HepG2 (cell line): ENCODE data around the gene SMIM14. TPM values are rescaled to one million over a fixed set of nuclear protein-coding genes. Genes with fewer than 3 reads are reported as not detected.
A peak's percentile ranks its signal among the peaks of the same experiment; 100 is the strongest.

ENCODE experiments used
- ARNT ChIP-seq: fragments of 450-650 bp; IDR thresholded peaks from 2 replicates; pipeline ENCODE4 v1.6.1; 2017
- ARNTL ChIP-seq: sonication (generic); formaldehyde crosslinking; IDR thresholded peaks from 2 replicates; pipeline ENCODE4 v1.4.0; 2020; ENCODE audit warnings: mild to moderate bottlenecking, missing genetic modification reagents
- ATF1 ChIP-seq: IDR thresholded peaks from 2 replicates; pipeline ENCODE4 v1.6.1; 2016; ENCODE audit warnings: mild to moderate bottlenecking, control low read depth
- ETV5 ChIP-seq: IDR thresholded peaks from 2 replicates; pipeline ENCODE4 v1.6.1; 2018; ENCODE audit warnings: missing biosample characterization, missing genetic modification reagents, inconsistent platforms, borderline replicate concordance
- GTF3A ChIP-seq: sonication (generic); formaldehyde crosslinking; conservative IDR thresholded peaks from 2 replicates; pipeline ENCODE4 v1.4.0; 2020; ENCODE audit warnings: mild to moderate bottlenecking, missing genetic modification reagents
- NCOA2 ChIP-seq: sonication (generic); formaldehyde crosslinking; IDR thresholded peaks from 2 replicates; pipeline ENCODE4 v1.8.0; 2022; ENCODE audit warnings: inconsistent platforms
- PAX8 ChIP-seq: sonication (generic); formaldehyde crosslinking; IDR thresholded peaks from 2 replicates; pipeline ENCODE4 v1.8.0; 2022; ENCODE audit warnings: mild to moderate bottlenecking, missing genetic modification reagents, borderline replicate concordance
- PRPF4 ChIP-seq: fragments of 200-400 bp; formaldehyde crosslinking; IDR thresholded peaks from 2 replicates; pipeline ENCODE4 v1.6.1; 2016; ENCODE audit warnings: low read length, low read depth; ENCODE audit not compliant: poor library complexity, severe bottlenecking
- SNAPC4 ChIP-seq: sonication (generic); formaldehyde crosslinking; IDR thresholded peaks from 2 replicates; pipeline ENCODE4 v1.4.0; 2020; ENCODE audit warnings: mild to moderate bottlenecking, missing genetic modification reagents
- TCF12 ChIP-seq, 2 experiments: fragments of 450-650 bp in 1 of 2; sonication (generic) in 1 of 2; formaldehyde crosslinking in 1 of 2; IDR thresholded peaks; 2 replicates each; pipeline versions ENCODE4 v1.6.1 to v1.8.0; 2017 to 2022; ENCODE audit warnings: antibody characterized with exemption in 1 of 2, mild to moderate bottlenecking in 1 of 2, missing genetic modification reagents in 1 of 2, moderate library complexity in 1 of 2
- ZNF230 ChIP-seq: sonication (generic); formaldehyde crosslinking; IDR thresholded peaks from 2 replicates; pipeline ENCODE4 v1.4.0; 2020; ENCODE audit warnings: mild to moderate bottlenecking, missing genetic modification reagents
- ZNF572 ChIP-seq: sonication (generic); formaldehyde crosslinking; IDR thresholded peaks from 2 replicates; pipeline ENCODE4 v1.5.1; 2020; ENCODE audit warnings: mild to moderate bottlenecking, missing genetic modification reagents
- polyA plus RNA-seq, 8 experiments: library from polyadenylated mRNA; depleted of rRNA in 3 of 8; stranded (reverse) in 7 of 8; unstranded in 1 of 8; fragments of >200 nt; fragmentation: Illumina TruSeq in 4 of 8; extraction: Trizol in 4 of 8; gene quantifications; 2 replicates each; pipeline versions ENCODE4 v1.2.1 to v1.2.3, GENCODE V29; 2011 to 2016; ENCODE audit warnings: low read depth in 4 of 8, missing spikeins in 1 of 8, mixed read lengths in 1 of 8; ENCODE audit not compliant: insufficient read depth in 1 of 8
- total RNA-seq, 5 experiments: library from RNA; depleted of rRNA; stranded (reverse); fragments of >200 nt; fragmentation: Illumina TruSeq; extraction: Trizol; gene quantifications; 2 replicates each; pipeline ENCODE4 v1.2.3, GENCODE V29; 2016; ENCODE audit warnings: low read depth in 1 of 5
- TF ChIP-seq, protein P1 (sequence below): sonication (generic); formaldehyde crosslinking; IDR thresholded peaks from one replicate; pipeline ENCODE4 v1.5.1; 2020; ENCODE audit warnings: mild to moderate bottlenecking, missing genetic modification reagents; ENCODE audit errors: not compliant biosample characterization
- TF ChIP-seq, protein P2 (sequence below): sonication (generic); formaldehyde crosslinking; IDR thresholded peaks from 2 replicates; pipeline ENCODE4 v1.9.0; 2021; ENCODE audit warnings: missing genetic modification reagents, mild to moderate bottlenecking, borderline replicate concordance

SMIM14 gene
- total and polyA plus RNA-seq, 2 of the 13 experiments (the other 11 are each of a cell fraction or from before 2014, with no cell fraction given), result 16.3 to 28.1 TPM

- TF ChIP-seq SNAPC4, result no peak
- peak; percentile 51; the same call in 1 of the 2 replicates for TF ChIP-seq ETV5 (CRISPR knock-in tag)
- no peak for TF ChIP-seq ZNF230
- TF ChIP-seq NCOA2, result peak; percentile 98
- TF ChIP-seq ARNT, result no peak
- TF ChIP-seq, protein P1, sequence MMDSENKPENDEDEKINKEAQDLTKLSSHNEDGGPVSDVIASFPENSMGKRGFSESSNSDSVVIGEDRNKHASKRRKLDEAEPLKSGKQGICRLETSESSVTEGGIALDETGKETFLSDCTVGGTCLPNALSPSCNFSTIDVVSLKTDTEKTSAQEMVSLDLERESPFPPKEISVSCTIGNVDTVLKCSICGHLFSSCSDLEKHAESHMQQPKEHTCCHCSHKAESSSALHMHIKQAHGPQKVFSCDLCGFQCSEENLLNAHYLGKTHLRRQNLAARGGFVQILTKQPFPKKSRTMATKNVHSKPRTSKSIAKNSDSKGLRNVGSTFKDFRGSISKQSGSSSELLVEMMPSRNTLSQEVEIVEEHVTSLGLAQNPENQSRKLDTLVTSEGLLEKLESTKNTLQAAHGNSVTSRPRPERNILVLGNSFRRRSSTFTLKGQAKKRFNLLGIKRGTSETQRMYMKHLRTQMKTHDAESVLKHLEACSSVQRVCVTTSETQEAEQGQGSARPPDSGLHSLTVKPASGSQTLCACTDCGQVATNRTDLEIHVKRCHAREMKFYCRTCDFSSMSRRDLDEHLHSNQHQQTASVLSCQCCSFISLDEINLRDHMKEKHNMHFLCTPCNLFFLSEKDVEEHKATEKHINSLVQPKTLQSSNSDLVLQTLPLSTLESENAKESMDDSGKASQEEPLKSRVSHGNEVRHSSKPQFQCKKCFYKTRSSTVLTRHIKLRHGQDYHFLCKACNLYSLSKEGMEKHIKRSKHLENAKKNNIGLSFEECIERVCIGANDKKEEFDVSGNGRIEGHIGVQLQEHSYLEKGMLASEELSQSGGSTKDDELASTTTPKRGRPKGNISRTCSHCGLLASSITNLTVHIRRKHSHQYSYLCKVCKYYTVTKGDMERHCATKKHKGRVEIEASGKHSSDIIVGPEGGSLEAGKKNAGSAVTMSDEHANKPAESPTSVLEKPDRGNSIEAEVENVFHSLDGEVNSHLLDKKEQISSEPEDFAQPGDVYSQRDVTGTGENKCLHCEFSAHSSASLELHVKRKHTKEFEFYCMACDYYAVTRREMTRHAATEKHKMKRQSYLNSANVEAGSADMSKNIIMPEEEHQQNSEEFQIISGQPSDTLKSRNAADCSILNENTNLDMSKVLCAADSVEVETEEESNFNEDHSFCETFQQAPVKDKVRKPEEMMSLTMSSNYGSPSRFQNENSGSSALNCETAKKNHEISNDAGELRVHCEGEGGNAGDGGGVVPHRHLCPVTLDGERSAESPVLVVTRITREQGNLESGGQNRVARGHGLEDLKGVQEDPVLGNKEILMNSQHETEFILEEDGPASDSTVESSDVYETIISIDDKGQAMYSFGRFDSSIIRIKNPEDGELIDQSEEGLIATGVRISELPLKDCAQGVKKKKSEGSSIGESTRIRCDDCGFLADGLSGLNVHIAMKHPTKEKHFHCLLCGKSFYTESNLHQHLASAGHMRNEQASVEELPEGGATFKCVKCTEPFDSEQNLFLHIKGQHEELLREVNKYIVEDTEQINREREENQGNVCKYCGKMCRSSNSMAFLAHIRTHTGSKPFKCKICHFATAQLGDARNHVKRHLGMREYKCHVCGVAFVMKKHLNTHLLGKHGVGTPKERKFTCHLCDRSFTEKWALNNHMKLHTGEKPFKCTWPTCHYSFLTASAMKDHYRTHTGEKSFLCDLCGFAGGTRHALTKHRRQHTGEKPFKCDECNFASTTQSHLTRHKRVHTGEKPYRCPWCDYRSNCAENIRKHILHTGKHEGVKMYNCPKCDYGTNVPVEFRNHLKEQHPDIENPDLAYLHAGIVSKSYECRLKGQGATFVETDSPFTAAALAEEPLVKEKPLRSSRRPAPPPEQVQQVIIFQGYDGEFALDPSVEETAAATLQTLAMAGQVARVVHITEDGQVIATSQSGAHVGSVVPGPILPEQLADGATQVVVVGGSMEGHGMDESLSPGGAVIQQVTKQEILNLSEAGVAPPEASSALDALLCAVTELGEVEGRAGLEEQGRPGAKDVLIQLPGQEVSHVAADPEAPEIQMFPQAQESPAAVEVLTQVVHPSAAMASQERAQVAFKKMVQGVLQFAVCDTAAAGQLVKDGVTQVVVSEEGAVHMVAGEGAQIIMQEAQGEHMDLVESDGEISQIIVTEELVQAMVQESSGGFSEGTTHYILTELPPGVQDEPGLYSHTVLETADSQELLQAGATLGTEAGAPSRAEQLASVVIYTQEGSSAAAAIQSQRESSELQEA (CRISPR knock-in tag), result no peak
- peak; percentile 58; the same call in 1 of the 2 replicates for TF ChIP-seq ATF1 (CRISPR knock-in tag)
- peak; percentile 71; the same call in 1 of the 2 replicates for TF ChIP-seq ARNTL
- TF ChIP-seq TCF12 (IDR thresholded peaks at IDR 0.05), result no peak
- TF ChIP-seq TCF12 (CRISPR knock-in tag; IDR thresholded peaks at IDR 0.05), result 0 out of 2 replicates have a peak, but pooled peaks have one; percentile 71
- TF ChIP-seq, protein P2, sequence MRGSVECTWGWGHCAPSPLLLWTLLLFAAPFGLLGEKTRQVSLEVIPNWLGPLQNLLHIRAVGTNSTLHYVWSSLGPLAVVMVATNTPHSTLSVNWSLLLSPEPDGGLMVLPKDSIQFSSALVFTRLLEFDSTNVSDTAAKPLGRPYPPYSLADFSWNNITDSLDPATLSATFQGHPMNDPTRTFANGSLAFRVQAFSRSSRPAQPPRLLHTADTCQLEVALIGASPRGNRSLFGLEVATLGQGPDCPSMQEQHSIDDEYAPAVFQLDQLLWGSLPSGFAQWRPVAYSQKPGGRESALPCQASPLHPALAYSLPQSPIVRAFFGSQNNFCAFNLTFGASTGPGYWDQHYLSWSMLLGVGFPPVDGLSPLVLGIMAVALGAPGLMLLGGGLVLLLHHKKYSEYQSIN (CRISPR knock-in tag), result no peak
- TF ChIP-seq PAX8 (CRISPR knock-in tag), result no peak
- no peak for TF ChIP-seq GTF3A (CRISPR knock-in tag)
- TF ChIP-seq ZNF572 (CRISPR knock-in tag), result no peak
- TF ChIP-seq PRPF4, result no peak
Observed at GRCh38 chr4:39514888-39515401, 123.7 kb downstream of the SMIM14 start (continued).
